Mucosa of gallbladder (tissue), 1 donor: ENCODE data around the gene LBHD1. TPM values are rescaled to one million over a fixed set of nuclear protein-coding genes. Genes with fewer than 3 reads are reported as not detected.
A peak's percentile ranks its signal among the peaks of the same experiment; 100 is the strongest.
"Not testable (repeated sequence)": the region's sequence is repeated elsewhere in the genome, so short reads cannot be mapped to it uniquely, and the experiment has no call there.

ENCODE experiments used
- DNase-seq: peaks from one replicate; pipeline ENCODE4 v3.0.0-alpha.2; 2020; ENCODE audit warnings: low spot score
- total RNA-seq: library from RNA; stranded (reverse); gene quantifications from one replicate; pipeline ENCODE4 v1.2.1, GENCODE V29; 2021
- donor health status: DM: no; HTN: no; CAD: no.

Gene LBHD1
- total RNA-seq, 1 donor from 2014 or later, result 7.7 TPM

- peak; percentile 77 for DNase-seq
Observed at GRCh38 chr11:62694455-62695167, 22.5 kb upstream of the LBHD1 start.

GRCh38 chr11:62693624-62694023 is 21.6 kb upstream of the LBHD1 start:
- not testable (repeated sequence) for DNase-seq

- peak; percentile 65 for DNase-seq
Observed at GRCh38 chr11:62689421-62690183, 17.5 kb upstream of the LBHD1 start, which contains the start of gene LRRN4CL. Gene LRRN4CL, minus strand, starts transcription at chr11:62689530. Its CDS starts 1,022 bp downstream, at chr11:62688508.

GRCh38 chr11:62688491-62688890 is 16.4 kb upstream of the LBHD1 start:
- DNase-seq, result no peak

GRCh38 chr11:62687508-62688396 is 15.7 kb upstream of the LBHD1 start:
- no peak for DNase-seq

GRCh38 chr11:62682518-62682917 is 10.5 kb upstream of the LBHD1 start:
- no peak for DNase-seq

- DNase-seq, result peak; percentile 62
Observed at GRCh38 chr11:62680825-62681240, 8.8 kb upstream of the LBHD1 start.

- peak; percentile 92 for DNase-seq
Observed at GRCh38 chr11:62678770-62679696, 7.0 kb upstream of the LBHD1 start, which contains the start of gene UBXN1. Gene UBXN1, minus strand, starts transcription at chr11:62679073. Its CDS starts 150 bp downstream, at chr11:62678923.

GRCh38 chr11:62678433-62678769 is 6.3 kb upstream of the LBHD1 start:
- no peak for DNase-seq

GRCh38 chr11:62677714-62678113 is 5.6 kb upstream of the LBHD1 start:
- DNase-seq, result no peak

- DNase-seq, result no peak
Observed at GRCh38 chr11:62677156-62677555, 5.1 kb upstream of the LBHD1 start.

- DNase-seq, result no peak
Observed at GRCh38 chr11:62676698-62677097, 4.6 kb upstream of the LBHD1 start.

- DNase-seq, result not testable (repeated sequence)
Observed at GRCh38 chr11:62675415-62675814, 3.3 kb upstream of the LBHD1 start.

GRCh38 chr11:62673196-62673525 is 1.1 kb upstream of the LBHD1 start:
- no peak for DNase-seq

- DNase-seq, result no peak
Observed at GRCh38 chr11:62671236-62671607, 845 bp downstream of the LBHD1 start.

- no peak for DNase-seq
Observed at GRCh38 chr11:62669420-62670161, 2.5 kb downstream of the LBHD1 start.

GRCh38 chr11:62667460-62667859 is 4.6 kb downstream of the LBHD1 start:
- no peak for DNase-seq

GRCh38 chr11:62666259-62666926 is 5.7 kb downstream of the LBHD1 start:
- DNase-seq, result no peak

- peak; percentile 41 for DNase-seq
Observed at GRCh38 chr11:62665599-62666258, 6.3 kb downstream of the LBHD1 start.
